ES-I3 (cell line): ENCODE measurements around the gene HNMT.
"Not testable (repeated sequence)": the region's sequence is repeated elsewhere in the genome, so short reads cannot be mapped to it uniquely, and the experiment has no call there.

Source experiments
- H3K36me3 ChIP-seq: 2 replicates; pipeline ENCODE4 v1.6.1; 2013; ENCODE audit warnings: mild to moderate bottlenecking, low read length, control low read depth, moderate library complexity; ENCODE audit not compliant: insufficient read depth
- H3K4me1 ChIP-seq: 2 replicates; pipeline ENCODE4 v1.6.1; 2013; ENCODE audit warnings: mild to moderate bottlenecking, control low read depth, low read length; ENCODE audit not compliant: insufficient read depth
- H3K9ac ChIP-seq: 2 replicates; pipeline ENCODE4 v1.6.1; 2013; ENCODE audit warnings: low read depth, mild to moderate bottlenecking, low read length, moderate library complexity
- H3K9me3 ChIP-seq: 2 replicates; pipeline ENCODE4 v1.6.1; 2013; ENCODE audit warnings: mild to moderate bottlenecking, low read length, moderate library complexity; ENCODE audit not compliant: control insufficient read depth, insufficient read depth

Gene HNMT

GRCh38 chr2:137955536-137955935 is 8.7 kb upstream of the HNMT start:
- Histone ChIP-seq H3K4me1 (peaks cover 17% of the 10 kb centered on the region), H3K9ac (no peak overlapping the region), H3K36me3 (no peaks in the 10 kb centered on the region), H3K9me3 (no peaks in the 10 kb centered on the region)

DNA sequence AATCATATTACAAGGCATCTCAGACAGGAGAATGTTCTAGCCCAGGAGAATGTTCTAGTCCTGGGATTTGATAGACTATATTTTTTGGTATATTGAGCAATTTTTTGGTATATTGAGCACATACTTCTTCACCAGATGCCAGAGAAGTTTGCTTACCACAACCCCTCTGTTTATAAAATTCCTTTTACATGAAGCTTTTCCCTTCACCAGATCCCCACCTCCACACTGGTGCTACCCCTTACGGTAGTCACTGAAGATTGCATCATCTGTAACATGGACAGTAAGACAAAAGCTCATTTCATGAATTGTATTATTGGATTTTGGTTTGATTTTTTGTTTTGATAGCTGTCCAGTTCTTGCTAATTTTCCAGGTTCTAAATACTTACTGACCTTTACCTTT is 7.2 kb upstream of the HNMT start:
- Histone ChIP-seq H3K4me1 (peaks cover 16% of the 10 kb centered on the region), H3K36me3 (no peaks in the 10 kb centered on the region), H3K9me3 (no peaks in the 10 kb centered on the region), H3K9ac (no peak overlapping the region)

- no peaks in the 10 kb centered on the region for H3K9me3 ChIP-seq
- H3K36me3 ChIP-seq: no peaks in the 10 kb centered on the region
- H3K4me1 ChIP-seq: peaks cover 6% of the 10 kb centered on the region; the same call in 1 of the 2 replicates
- no peak overlapping the region for H3K9ac ChIP-seq
These were observed 5.1 kb upstream of the HNMT start for GRCh38 chr2:137959166-137959565.

DNA sequence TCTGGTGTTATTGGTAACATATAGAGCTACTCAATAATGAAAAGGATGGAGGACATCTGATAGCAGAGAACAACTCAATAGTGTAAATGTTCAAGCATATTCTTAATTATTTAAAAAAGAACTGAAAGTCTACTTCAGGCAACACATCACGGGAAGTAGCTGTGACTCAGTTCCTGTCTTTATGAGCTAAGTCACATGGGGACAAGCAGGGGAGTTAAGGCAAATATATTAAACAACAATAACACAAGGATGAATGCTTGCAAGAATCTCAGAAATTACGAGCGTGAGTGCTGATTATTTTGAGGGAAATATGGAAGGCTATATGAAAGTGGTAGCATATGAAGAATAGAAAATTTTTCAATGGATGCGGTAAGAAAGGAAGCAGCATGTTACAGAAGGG is 4.0 kb upstream of the HNMT start:
- H3K9ac ChIP-seq: no peak overlapping the region
- no peaks in the 10 kb centered on the region for H3K9me3 ChIP-seq
- H3K36me3 ChIP-seq: no peaks in the 10 kb centered on the region
- H3K4me1 ChIP-seq: peaks cover 6% of the 10 kb centered on the region; the same call in 1 of the 2 replicates

- Histone ChIP-seq H3K9me3 (no peaks in the 10 kb centered on the region), H3K9ac (no peak overlapping the region), H3K36me3 (no peaks in the 10 kb centered on the region), H3K4me1 (peaks cover 9% of the 10 kb centered on the region; the same call in 1 of the 2 replicates)
These were observed 2.7 kb upstream of the HNMT start for GRCh38 chr2:137961602-137962001.

DNA sequence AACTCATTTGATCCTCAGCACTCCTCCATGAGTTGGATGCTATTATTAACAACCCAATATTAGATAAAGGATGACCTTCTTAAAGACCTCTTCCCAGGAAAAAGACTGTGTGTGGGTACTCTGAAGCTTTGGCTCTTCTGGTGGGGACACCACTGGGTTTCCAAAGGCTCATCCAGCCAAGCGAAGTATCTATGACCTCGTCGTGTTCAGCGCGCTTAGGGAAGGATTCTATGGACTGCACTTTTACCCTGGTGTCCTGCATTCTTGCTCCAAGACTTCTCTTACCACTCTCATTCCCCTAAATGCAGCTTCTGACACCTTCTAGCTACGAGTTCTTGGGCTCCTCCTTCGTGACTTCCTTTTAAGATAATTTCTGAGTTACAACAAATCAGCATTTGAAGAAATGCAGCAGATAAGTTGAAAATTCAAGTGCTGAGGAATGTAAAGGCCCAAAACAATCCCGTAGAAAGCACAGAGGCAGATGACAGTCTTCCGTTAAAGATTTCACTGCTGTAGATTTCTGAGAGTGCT is 673 bp upstream of the HNMT start:
- Histone ChIP-seq H3K4me1 (peaks cover 9% of the 10 kb centered on the region; the same call in 1 of the 2 replicates), H3K36me3 (no peaks in the 10 kb centered on the region), H3K9ac (peak overlapping the region; percentile 75), H3K9me3 (no peaks in the 10 kb centered on the region)

- H3K36me3 ChIP-seq: no peaks in the 10 kb centered on the region
- H3K9me3 ChIP-seq: no peaks in the 10 kb centered on the region
- H3K9ac ChIP-seq: peak overlapping the region; percentile 75
- peaks cover 9% of the 10 kb centered on the region; the same call in 1 of the 2 replicates for H3K4me1 ChIP-seq
These were observed 686 bp downstream of the HNMT start for GRCh38 chr2:137964859-137965459.

- H3K9me3 ChIP-seq: no peaks in the 10 kb centered on the region
- H3K36me3 ChIP-seq: no peaks in the 10 kb centered on the region
- no peak overlapping the region for H3K9ac ChIP-seq
- H3K4me1 ChIP-seq: peaks cover 9% of the 10 kb centered on the region; the same call in 1 of the 2 replicates
These were observed 1.8 kb downstream of the HNMT start for GRCh38 chr2:137966043-137966442.

- Histone ChIP-seq H3K9ac (no peak overlapping the region), H3K4me1 (peaks cover 9% of the 10 kb centered on the region; the same call in 1 of the 2 replicates), H3K36me3 (no peaks in the 10 kb centered on the region), H3K9me3 (no peaks in the 10 kb centered on the region)
These were observed 2.8 kb downstream of the HNMT start for GRCh38 chr2:137967042-137967441.

GRCh38 chr2:137968477-137969417 is 4.5 kb downstream of the HNMT start:
- Histone ChIP-seq H3K9me3 (no peaks in the 10 kb centered on the region), H3K9ac (no peak overlapping the region), H3K36me3 (no peaks in the 10 kb centered on the region), H3K4me1 (peaks cover 4% of the 10 kb centered on the region; the same call in 1 of the 2 replicates)

DNA sequence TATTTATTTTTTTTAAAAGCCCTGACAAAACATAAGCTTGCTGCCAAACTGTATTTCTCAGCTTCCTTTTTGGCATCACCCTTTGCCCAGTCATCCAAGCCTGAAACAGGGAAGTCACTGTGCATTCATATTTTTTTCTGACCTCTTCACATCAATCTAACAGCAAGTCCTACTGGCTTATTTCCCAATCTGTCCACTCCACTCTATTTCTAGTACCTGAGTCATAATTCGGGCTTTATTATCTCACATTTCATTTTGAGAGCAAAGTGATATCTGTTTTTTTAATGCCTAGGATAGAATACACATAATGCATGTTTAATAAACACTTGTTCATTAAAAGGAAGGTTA is 5.1 kb downstream of the HNMT start:
- Histone ChIP-seq H3K4me1 (0 out of 2 replicates have a peak, but pooled peaks cover 2% of the 10 kb centered on the region), H3K36me3 (no peaks in the 10 kb centered on the region), H3K9me3 (no peaks in the 10 kb centered on the region), H3K9ac (no peak overlapping the region)

- Histone ChIP-seq H3K9ac (no peak overlapping the region), H3K9me3 (no peaks in the 10 kb centered on the region), H3K36me3 (no peaks in the 10 kb centered on the region), H3K4me1 (0 out of 2 replicates have a peak, but pooled peaks cover 2% of the 10 kb centered on the region)
These were observed 5.6 kb downstream of the HNMT start for GRCh38 chr2:137969876-137970275.

DNA sequence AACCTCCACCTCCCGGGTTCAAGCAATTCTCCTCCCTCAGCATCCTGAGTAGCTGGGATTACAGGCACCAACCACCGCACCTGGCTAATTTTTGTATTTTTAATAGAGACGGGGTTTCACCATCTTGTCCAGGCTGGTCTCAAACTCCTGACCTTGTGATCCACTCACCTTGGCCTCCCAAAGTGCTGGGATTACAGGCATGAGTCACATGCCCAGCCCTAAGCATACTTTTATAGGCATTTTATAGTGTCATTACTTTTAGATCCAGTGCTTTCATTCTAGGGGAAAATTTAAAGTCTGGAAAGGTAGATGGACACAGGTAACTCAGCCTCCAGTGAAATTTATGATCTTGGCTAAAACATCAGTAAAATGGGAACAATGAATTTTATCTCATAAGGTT is 7.0 kb downstream of the HNMT start:
- H3K4me1 ChIP-seq, H3K9me3 ChIP-seq, H3K36me3 ChIP-seq, H3K9ac ChIP-seq: not testable (repeated sequence)

GRCh38 chr2:137973280-137973679 is 9.0 kb downstream of the HNMT start:
- no peaks in the 10 kb centered on the region for H3K4me1 ChIP-seq
- no peak overlapping the region for H3K9ac ChIP-seq
- no peaks in the 10 kb centered on the region for H3K36me3 ChIP-seq
- no peaks in the 10 kb centered on the region for H3K9me3 ChIP-seq
